Measurements from ENCODE around the gene PSENEN.
A peak's percentile ranks its signal among the peaks of the same experiment; 100 is the strongest.
"Not testable (repeated sequence)": the region's sequence is repeated elsewhere in the genome, so short reads cannot be mapped to it uniquely, and the experiment has no call there.

PSENEN gene

DNA sequence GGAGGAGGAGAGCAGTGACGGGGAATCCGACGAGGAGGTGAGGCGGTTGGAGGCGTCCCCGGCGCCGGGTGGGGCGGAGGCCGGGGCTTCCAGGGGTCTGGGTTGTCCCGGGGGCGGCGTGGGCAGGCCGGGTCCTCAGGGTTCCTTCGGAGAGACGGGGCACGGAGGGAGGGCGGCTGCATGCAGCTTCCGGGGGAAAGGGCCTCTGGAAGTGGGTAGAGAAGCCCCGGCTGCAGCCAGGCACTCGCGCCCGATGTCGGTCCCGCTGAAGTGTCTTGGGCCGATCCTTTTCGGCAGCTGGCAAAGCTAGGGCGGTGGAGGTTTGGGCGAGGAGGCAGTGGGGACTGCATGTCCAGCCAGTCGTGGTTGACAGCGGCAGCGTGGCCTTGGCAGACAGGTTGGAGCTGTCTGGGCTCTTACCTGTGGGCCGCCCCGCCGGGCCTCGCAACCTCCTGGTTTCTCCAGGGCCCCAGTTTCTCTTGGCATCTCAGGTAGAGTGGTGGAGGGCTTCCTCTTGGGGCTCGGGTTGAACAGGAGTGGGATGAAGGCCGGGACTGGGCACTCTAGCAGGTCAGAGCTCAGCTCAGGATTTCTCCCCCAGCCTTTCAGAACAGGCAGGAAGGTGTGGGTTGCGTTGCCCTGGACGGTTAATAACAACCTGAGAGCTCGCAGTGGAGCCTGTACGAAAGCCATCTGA lies 27.0 kb upstream of the PSENEN start:
- DNase-seq (ENCODE audit: low read depth, low spot score): peak; percentile 19

DNA sequence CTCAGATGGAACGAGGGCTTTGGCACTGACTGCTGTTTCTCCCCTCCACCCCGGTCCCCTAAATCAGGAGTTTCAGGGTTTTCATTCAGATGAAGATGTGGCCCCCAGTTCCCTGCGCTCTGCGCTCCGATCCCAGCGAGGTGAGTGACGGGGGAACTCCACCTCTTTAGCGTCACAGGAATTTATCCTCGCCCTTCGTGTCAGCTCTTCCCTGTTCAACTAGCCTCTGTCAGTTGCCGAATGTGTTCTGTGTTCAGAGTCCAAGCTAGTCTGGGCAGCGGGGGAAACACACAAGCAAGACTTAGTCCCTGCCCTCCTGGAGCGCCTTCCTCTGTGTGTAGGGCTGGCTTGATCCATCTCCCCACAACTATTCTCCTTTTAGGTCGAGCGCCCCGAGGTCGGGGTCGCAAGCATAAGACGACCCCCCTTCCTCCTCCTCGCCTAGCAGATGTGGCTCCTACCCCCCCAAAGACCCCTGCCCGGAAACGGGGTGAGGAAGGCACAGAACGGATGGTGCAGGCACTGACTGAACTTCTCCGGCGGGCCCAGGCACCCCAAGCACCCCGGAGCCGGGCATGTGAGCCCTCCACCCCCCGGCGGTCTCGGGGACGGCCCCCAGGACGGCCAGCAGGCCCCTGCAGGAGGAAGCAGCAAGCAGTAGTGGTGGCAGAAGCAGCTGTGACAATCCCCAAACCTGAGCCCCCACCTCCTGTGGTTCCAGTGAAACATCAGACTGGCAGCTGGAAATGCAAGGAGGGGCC lies 25.9 kb upstream of the PSENEN start:
- no peak for DNase-seq (ENCODE audit: low read depth, low spot score)

DNA sequence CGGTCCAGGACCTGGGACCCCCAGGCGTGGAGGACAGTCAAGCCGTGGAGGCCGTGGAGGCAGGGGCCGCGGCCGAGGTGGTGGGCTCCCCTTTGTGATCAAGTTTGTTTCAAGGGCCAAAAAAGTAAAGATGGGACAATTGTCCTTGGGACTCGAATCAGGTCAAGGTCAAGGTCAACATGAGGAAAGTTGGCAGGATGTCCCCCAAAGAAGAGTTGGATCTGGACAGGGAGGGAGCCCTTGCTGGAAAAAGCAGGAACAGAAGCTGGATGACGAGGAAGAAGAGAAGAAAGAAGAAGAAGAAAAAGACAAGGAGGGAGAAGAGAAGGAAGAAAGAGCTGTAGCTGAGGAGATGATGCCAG lies 25.3 kb upstream of the PSENEN start:
- DNase-seq (ENCODE audit: low read depth, low spot score): no peak

DNA sequence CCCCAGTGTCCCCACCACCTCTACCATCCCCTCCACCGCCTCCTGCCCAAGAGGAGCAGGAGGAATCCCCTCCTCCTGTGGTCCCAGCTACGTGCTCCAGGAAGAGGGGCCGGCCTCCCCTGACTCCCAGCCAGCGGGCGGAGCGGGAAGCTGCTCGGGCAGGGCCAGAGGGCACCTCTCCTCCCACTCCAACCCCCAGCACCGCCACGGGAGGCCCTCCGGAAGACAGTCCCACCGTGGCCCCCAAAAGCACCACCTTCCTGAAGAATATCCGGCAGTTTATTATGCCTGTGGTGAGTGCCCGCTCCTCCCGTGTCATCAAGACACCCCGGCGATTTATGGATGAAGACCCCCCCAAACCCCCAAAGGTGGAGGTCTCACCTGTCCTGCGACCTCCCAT lies 24.8 kb upstream of the PSENEN start:
- no peak for DNase-seq (ENCODE audit: low read depth, low spot score)

DNA sequence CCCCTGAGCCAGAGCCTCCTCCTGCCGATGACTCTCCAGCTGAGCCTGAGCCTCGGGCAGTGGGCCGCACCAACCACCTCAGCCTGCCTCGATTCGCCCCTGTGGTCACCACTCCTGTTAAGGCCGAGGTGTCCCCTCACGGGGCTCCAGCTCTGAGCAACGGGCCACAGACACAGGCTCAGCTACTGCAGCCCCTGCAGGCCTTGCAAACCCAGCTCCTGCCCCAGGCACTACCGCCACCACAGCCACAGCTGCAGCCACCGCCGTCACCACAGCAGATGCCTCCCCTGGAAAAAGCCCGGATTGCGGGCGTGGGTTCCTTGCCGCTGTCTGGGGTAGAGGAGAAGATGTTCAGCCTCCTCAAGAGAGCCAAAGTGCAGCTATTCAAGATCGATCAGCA lies 24.1 kb upstream of the PSENEN start:
- DNase-seq (ENCODE audit: low read depth, low spot score): no peak

DNA sequence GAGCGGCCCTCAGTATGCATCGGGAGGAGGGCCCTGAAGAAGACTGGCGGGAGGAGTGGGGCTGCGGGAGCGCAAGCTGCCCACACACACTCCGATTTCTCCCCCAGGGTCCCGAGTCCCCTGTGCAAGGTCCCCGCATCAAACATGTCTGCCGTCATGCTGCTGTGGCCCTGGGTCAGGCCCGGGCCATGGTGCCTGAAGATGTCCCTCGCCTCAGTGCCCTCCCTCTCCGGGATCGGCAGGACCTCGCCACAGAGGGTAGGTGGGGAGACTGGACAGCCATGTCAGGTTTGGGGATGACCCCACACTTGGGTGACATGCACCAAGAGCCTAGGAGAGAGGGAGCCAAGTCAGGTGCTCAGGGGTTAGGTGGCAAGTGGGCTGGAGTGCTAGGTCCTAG lies 23.0 kb upstream of the PSENEN start:
- DNase-seq (ENCODE audit: low read depth, low spot score): no peak

DNA sequence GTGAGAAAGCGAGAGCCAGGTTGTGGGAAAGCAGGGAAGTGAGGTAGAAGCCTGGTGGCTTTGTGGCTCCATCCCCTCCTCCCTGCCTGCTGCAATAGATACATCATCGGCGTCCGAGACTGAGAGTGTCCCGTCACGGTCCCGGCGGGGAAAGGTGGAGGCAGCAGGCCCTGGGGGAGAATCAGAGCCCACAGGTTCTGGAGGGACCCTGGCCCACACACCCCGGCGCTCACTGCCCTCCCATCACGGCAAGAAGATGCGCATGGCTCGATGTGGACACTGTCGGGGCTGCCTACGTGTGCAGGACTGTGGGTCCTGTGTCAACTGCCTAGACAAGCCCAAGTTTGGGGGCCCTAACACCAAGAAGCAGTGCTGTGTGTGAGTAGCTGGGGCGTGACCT lies 22.6 kb upstream of the PSENEN start:
- no peak for DNase-seq (ENCODE audit: low read depth, low spot score)

DNA sequence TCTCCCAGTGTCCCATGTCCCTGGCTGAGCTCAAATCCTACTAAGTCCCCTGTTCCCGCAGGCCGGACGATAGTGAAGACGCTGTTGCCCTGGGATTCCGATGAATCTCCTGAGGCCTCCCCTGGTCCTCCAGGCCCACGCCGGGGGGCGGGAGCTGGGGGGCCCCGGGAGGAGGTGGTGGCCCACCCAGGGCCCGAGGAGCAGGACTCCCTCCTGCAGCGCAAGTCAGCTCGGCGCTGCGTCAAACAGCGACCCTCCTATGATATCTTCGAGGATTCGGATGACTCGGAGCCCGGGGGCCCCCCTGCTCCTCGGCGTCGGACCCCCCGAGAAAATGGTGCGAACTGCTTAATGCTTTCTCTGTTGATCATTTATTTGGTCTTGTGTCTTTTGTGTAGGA lies 21.8 kb upstream of the PSENEN start:
- DNase-seq (ENCODE audit: low read depth, low spot score): no peak

DNA sequence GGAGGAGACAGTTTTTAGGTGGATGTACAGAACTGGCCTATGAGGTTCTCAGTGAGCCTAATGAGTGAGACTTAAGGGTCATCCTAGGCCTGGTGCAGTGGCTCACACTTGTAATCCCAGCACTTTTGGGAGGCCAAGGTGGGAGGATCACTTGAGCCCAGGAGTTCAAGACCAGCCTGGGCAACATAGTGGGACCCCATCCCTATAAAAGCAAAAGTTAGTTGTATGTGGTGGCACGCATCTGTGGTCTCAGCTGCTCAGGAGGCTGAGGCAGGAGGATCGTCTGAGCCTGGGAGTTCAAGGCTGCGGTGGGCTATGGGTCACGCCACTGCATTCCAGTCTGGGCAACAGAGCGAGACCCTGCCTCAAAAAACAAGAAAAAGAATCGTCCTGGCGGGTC lies 21.3 kb upstream of the PSENEN start:
- not testable (repeated sequence) for DNase-seq (ENCODE audit: low read depth, low spot score)

DNA sequence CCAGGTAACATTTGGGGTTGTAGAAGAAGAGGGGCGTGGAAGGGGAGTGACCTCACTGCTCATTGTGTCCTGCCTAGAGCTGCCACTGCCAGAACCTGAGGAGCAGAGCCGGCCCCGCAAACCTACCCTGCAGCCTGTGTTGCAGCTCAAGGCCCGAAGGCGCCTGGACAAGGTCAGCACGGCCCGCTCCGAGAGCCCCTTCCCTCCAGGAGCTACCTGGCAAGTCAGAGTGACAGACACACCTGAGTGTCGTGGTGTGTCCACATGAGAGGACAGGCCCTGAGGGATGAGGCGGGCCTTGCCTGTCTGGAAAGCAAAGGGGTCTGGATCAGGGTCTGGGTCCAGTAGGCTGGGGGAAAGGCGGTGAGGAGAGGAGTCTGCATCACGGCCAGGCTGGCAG lies 20.9 kb upstream of the PSENEN start:
- no peak for DNase-seq (ENCODE audit: low read depth, low spot score)

DNA sequence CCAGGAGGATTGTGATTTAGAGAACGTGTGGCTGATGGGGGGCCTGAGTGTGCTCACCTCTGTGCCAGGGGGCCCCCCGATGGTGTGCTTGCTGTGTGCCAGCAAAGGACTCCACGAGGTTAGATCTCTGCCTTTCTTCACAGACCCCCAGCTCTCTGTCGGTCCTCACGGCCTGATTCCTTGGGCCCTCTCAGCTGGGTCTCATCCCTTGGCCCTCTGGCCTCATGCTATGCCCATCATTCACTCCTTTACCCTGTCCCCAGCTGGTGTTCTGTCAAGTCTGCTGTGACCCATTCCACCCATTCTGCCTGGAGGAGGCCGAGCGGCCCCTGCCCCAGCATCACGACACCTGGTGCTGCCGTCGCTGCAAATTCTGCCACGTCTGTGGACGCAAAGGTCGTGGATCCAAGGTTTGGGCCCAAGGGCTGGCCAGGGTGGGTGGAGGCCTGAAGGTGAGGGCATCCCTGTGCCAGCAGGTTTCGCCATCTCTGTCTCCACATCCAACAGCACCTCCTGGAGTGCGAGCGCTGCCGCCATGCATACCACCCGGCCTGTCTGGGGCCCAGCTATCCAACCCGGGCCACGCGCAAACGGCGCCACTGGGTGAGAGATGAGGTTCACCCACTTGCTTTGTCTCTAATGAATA lies 20.1 kb upstream of the PSENEN start:
- DNase-seq (ENCODE audit: low read depth, low spot score): no peak

DNA sequence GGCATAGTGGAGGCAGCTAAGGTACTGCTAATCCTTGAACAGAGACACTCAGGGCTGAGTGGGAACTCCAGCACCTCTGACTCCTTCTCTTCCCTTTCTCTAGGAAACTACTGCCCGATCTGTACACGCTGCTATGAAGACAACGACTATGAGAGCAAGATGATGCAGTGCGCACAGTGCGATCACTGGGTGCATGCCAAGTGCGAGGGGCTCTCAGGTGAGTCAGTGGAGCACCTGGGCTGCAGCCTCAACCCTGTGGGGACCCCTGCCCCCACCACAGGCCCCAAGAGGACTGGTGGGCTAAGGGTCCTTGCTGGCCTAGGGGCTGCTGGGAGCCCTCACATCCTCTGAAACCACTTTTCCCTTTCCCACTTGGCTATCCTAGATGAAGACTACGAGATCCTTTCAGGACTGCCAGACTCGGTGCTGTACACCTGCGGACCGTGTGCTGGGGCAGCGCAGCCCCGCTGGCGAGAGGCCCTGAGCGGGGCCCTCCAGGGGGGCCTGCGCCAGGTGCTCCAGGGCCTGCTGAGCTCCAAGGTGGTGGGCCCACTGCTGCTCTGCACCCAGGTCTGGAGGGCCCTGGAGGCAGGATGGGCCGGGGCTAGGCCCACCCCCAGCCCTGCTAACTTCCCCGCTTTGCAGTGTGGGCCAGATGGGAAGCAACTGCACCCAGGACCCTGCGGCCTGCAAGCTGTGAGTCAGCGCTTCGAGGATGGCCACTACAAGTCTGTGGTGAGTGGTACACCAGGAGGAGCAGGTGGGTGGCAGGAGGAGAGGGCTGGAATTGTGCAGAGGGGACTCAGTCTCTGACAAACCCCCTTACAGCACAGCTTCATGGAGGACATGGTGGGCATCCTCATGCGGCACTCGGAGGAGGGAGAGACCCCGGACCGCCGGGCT lies 18.1 kb upstream of the PSENEN start:
- DNase-seq (ENCODE audit: low read depth, low spot score): no peak

DNA sequence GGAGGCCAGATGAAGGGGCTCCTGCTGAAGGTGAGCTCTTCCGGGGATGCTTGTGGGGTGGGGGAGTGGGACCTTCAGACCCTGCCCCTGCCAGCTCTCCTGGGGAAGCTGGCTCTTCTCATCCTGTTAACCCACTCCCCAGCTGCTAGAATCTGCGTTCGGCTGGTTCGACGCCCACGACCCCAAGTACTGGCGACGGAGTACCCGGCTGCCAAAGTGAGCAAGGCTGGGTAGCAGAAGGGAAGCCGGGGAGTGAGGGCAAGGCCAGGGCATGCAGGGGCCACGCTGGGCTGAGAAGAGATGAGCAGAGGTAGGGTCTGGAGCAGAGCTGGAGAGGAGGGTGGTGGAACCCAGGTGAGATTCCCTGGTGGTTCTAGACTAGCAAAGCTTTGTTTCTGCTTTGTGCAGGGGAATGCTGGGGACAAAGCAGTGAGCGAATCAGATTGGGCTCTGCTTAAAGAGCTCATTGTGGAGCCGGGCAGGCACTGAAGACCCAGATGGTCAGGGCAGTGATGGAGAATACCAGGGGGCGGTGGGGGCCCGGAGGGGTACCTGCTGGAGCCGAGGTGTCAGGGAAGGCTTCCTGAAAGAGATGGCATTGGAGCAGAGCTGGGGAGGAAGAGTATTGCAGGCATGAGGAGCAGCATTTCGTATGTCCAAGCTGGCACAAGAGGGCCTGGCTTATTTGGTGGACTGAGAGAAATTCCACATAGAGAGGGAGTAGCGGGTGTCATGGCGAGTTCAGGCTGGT lies 17.3 kb upstream of the PSENEN start:
- DNase-seq (ENCODE audit: low read depth, low spot score): no peak

DNA sequence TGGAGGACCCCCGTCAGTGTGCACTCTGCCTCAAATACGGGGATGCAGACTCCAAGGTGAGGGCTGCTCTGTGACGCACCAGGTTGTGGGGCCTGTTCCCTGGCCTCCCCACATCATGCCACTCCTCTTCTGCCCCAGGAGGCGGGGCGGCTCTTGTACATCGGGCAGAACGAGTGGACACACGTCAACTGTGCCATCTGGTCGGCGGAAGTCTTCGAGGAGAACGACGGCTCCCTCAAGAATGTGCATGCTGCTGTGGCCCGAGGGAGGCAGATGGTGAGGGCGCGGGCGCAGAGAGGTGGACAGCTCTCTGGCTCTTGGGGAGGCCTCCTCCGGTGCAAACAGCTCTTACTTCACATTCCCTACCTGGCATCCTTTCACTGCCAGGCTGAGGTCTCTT lies 16.4 kb upstream of the PSENEN start:
- no peak for DNase-seq (ENCODE audit: low read depth, low spot score)

DNA sequence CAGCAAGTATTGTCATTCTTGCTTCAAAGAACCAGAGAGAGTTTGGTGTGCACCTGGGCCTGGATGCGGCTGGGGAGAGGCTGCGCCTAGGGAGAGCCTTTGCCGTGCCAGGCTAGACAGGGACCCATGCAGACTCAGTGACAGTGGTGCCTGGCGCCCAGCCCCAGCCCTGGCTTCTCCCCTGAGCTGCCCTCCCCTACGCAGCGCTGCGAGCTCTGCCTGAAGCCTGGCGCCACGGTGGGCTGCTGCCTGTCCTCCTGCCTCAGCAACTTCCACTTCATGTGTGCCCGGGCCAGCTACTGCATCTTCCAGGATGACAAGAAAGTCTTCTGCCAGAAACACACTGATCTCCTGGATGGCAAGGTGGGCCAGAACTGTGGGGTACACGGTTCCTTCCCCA lies 15.7 kb upstream of the PSENEN start:
- no peak for DNase-seq (ENCODE audit: low read depth, low spot score)

DNA sequence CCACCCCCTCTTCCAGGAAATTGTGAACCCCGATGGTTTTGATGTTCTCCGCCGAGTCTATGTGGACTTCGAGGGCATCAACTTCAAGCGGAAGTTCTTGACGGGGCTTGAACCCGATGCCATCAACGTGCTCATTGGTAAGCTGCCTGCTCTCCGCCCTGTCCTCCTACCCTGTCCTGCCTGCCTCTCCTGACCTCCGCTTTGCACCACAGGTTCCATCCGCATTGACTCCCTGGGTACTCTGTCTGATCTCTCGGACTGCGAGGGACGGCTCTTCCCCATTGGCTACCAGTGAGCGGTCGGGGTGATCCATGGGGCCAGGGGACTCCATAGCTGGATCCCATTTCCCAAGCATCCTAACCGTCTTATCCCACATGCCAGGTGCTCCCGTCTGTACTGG lies 15.1 kb upstream of the PSENEN start:
- DNase-seq (ENCODE audit: low read depth, low spot score): no peak

DNA sequence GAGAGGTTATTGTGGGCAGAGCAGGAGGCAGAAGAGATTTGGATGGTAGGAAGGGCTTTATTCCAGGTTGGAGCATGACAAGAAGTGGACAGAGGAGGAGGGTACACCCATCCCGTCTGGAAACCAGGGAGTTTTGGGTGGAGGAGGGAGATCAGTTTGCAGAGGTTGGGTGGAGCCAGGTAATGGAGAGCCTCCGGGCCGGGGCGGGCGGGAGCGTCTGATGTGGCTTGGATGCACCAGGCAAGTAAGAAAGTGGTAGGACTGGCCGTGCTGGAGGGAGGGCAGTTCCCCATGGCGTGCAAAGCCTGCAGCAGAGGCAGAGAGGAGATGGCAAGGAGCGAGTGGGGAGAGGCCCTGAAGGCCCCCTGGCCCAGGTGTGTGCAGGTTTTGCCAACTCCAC lies 14.1 kb upstream of the PSENEN start:
- DNase-seq (ENCODE audit: low read depth, low spot score): no peak

DNA sequence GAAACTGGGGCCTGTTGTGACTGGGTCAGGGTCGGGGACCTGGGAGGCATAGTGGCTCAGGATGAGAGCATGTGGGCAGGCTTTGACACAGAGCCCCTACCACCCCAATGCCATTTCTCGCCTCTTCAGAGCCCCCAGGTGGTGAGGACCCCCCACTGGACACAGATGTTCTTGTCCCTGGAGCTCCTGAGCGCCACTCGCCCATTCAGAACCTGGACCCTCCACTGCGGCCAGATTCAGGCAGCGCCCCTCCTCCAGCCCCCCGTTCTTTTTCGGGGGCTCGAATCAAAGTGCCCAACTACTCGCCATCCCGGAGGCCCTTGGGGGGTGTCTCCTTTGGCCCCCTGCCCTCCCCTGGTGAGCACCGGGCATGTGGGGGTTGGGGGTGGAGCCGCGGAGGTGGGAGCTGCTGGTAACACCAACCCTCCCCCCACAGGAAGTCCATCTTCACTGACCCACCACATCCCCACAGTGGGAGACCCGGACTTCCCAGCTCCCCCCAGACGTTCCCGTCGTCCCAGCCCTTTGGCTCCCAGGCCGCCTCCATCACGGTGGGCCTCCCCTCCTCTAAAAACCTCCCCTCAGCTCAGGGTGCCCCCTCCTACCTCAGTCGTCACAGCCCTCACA lies 13.6 kb upstream of the PSENEN start:
- DNase-seq (ENCODE audit: low read depth, low spot score): no peak

DNA sequence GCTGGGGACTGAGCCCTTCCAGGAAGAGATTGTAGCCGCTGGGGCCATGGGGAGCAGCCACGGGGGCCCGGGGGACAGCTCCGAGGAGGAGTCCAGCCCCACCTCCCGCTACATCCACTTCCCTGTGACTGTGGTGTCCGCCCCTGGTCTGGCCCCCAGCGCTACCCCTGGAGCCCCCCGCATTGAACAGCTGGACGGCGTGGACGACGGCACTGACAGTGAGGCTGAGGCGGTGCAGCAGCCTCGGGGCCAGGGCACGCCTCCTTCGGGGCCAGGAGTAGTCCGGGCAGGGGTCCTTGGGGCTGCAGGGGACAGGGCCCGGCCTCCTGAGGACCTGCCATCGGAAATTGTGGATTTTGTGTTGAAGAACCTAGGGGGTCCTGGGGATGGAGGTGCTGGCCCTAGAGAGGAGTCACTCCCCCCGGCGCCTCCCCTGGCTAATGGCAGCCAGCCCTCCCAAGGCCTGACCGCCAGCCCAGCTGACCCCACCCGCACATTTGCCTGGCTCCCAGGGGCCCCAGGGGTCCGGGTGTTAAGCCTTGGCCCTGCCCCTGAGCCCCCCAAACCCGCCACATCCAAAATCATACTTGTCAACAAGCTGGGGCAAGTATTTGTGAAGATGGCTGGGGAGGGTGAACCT lies 12.8 kb upstream of the PSENEN start:
- no peak for DNase-seq (ENCODE audit: low read depth, low spot score)

Data from ELF-1 (cell line).